ENCODE results near the gene IL12B. TPM values are rescaled to one million over a fixed set of nuclear protein-coding genes. Genes with fewer than 3 reads are reported as not detected.
"Not testable (repeated sequence)": the region's sequence is repeated elsewhere in the genome, so short reads cannot be mapped to it uniquely, and the experiment has no call there.

The IL12B gene
- total RNA-seq, 5 donors from 2014 or later (not counting 1 experiment from before 2014, with no cell fraction given) = not detected

DNA sequence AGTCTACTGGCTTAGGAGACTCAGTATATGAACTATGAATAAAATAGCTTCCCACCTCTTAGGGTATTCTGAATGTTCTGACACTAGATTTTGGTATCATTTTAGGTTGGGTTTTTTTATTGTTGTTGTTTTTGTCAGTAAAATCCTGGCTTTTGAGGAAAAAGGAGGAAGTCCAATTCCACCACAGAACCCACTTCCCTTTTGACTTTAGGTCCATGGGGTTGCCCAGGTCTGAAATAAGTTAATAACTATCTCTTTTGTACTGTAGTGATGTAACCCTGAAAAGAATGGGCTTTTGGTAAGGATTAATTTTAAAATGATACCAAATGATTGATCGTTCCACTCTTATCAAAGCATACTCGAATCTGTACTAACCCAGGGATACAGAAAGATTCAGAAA lies 29.1 kb upstream of the IL12B start:
- Mint-ChIP-seq H3K27ac (no peak overlapping the region), H3K4me3 (no peak overlapping the region), H3K36me3 (peaks cover 2% of the 10 kb centered on the region), H3K27me3 (peaks cover 0 to 6% of the 10 kb centered on the region in 2 donors), H3K9me3 (no peaks in the 10 kb centered on the region), H3K4me1 (peaks cover 0 to 8% (median 6%) of the 10 kb centered on the region in 3 donors)
- H3K36me3 ChIP-seq (ENCODE audit: control insufficient read depth in 2 of 2, extremely low read depth in 1 of 2, insufficient read depth in 1 of 2, low read length in 1 of 2) = no peaks in the 10 kb centered on the region
- WGBS (ENCODE audit: insufficient coverage) = no CpG with 5 or more reads among the region's 2 CpGs
- no peaks in the 10 kb centered on the region for H3K9me3 ChIP-seq
- H3K27me3 ChIP-seq (replicated peaks in 1 of 2; ENCODE audit: control insufficient read depth in 2 of 2, extremely low read depth in 1 of 2, insufficient read depth in 2 of 2, low read length in 1 of 2) = no peaks in the 10 kb centered on the region
- ATAC-seq (replicated peaks in 1 of 4) (no peak), DNase-seq (no peak)
- H3K4me1 ChIP-seq (ENCODE audit: control insufficient read depth in 1 of 2, extremely low read depth in 1 of 2, insufficient read depth in 2 of 2, low read length in 2 of 2) = no peaks in the 10 kb centered on the region
- POLR2A ChIA-PET = no interaction called here
- CTCF ChIA-PET = interaction anchor here in 1 of 2 donors (0.6 kb wide), 1 partner anchor 1607 kb away, joined by 4 read pairs; no protein-coding TSS in a partner anchor
- no peak overlapping the region for H3K4me3 ChIP-seq (ENCODE audit: control insufficient read depth in 1 of 2, extremely low read depth in 1 of 2, low read length in 1 of 2)
- no peak overlapping the region for H3K27ac ChIP-seq (ENCODE audit: low read length)

DNA sequence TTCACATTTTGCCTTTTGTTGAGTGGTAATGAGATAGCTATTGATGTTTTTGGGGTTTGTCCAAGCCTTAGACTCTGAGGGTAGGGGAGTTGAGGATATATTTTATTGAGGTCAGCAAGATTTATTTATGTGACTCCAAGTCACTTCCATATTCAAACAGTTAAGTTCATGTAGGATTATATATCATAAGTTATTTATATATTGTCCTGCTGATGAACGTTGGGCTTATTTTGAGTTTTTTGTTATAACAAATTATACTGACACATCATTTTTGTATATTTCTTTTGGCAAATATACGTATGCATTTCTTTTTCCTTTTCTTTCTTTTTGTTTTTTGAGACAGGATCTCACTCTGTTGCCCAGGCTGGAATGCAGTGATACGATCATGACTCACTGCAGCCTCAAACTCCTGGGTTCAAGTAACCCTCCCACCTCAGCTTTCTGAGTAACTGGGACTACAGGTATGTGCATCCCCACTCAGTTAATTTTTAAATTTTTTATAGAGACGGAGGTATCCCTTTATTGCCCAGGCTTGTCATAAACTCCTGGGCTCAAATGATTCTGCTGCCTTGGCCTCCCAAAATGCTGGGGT lies 23.5 kb upstream of the IL12B start:
- CTCF ChIA-PET = interaction anchor here in 1 of 2 donors (0.7 kb wide), 1 partner anchor 186 kb away, joined by 4 read pairs; no protein-coding TSS in a partner anchor
- POLR2A ChIA-PET = no interaction called here
- Mint-ChIP-seq H3K4me1 (peaks cover 0 to 6% (median 5%) of the 10 kb centered on the region in 3 donors), H3K36me3 (no peaks in the 10 kb centered on the region), H3K27me3 (peaks cover 1 to 8% of the 10 kb centered on the region in 2 donors), H3K27ac (no peak overlapping the region), H3K4me3 (no peak overlapping the region), H3K9me3 (peaks cover 0 to 3% (median 0%) of the 10 kb centered on the region in 3 donors)
- no peaks in the 10 kb centered on the region for H3K9me3 ChIP-seq
- no peak for DNase-seq
- H3K4me3 ChIP-seq (ENCODE audit: control insufficient read depth in 1 of 2, extremely low read depth in 1 of 2, low read length in 1 of 2) = no peak overlapping the region
- no peaks in the 10 kb centered on the region for H3K36me3 ChIP-seq (ENCODE audit: control insufficient read depth in 2 of 2, extremely low read depth in 1 of 2, insufficient read depth in 1 of 2, low read length in 1 of 2)
- H3K27me3 ChIP-seq (replicated peaks in 1 of 2; ENCODE audit: control insufficient read depth in 2 of 2, extremely low read depth in 1 of 2, insufficient read depth in 2 of 2, low read length in 1 of 2) = no peaks in the 10 kb centered on the region
- ATAC-seq (replicated peaks in 1 of 4) = no peak
- H3K27ac ChIP-seq (ENCODE audit: low read length) = no peak overlapping the region
- H3K4me1 ChIP-seq (ENCODE audit: control insufficient read depth in 1 of 2, extremely low read depth in 1 of 2, insufficient read depth in 2 of 2, low read length in 2 of 2) = no peaks in the 10 kb centered on the region
- no CpG with 5 or more reads among the region's 4 CpGs for WGBS (ENCODE audit: insufficient coverage)

DNA sequence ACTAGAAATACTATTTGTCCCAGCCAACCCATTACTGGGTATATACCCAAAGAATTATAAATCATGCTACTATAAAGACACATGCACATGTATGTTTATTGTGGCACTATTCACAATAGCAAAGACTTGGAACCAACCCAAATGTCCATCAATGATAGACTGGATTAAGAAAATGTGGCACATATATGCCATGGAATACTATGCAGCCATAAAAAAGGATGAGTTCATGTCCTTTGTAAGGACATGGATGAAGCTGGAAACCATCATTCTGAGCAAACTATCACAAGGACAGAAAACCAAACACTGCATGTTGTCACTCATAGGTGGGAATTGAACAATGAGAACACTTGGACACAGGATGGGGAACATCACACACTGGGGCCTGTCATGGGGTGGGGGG lies 20.4 kb upstream of the IL12B start:
- H3K4me3 Mint-ChIP-seq; H3K36me3 ChIP-seq (ENCODE audit: control insufficient read depth in 2 of 2, extremely low read depth in 1 of 2, insufficient read depth in 1 of 2, low read length in 1 of 2); H3K27ac Mint-ChIP-seq; H3K4me1 ChIP-seq (ENCODE audit: control insufficient read depth in 1 of 2, extremely low read depth in 1 of 2, insufficient read depth in 2 of 2, low read length in 2 of 2); H3K4me1 Mint-ChIP-seq; POLR2A ChIA-PET; DNase-seq; H3K9me3 Mint-ChIP-seq; H3K4me3 ChIP-seq (ENCODE audit: control insufficient read depth in 1 of 2, extremely low read depth in 1 of 2, low read length in 1 of 2); CTCF ChIA-PET; H3K9me3 ChIP-seq; H3K27me3 ChIP-seq (replicated peaks in 1 of 2; ENCODE audit: control insufficient read depth in 2 of 2, extremely low read depth in 1 of 2, insufficient read depth in 2 of 2, low read length in 1 of 2); H3K36me3 Mint-ChIP-seq; H3K27me3 Mint-ChIP-seq; ATAC-seq (replicated peaks in 1 of 4); H3K27ac ChIP-seq (ENCODE audit: low read length): not testable (repeated sequence)

DNA sequence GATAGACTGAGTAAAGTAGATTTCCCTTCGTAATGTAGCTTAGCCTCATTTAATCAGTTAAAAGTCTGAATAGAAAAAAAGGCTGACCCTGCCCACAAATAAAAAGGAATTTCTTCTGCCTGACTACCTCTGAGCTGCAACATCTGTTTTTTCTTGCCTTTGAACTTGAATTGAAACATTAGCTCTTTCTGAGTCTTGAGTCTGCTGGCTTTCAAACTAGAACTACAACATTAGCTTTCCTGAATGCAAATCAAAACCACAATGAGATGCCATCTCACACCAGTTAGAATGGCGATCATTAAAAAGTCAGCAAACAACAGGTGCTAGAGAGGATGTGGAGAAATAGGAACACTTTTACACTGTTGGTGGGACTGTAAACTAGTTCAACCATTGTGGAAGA lies 19.9 kb upstream of the IL12B start:
- H3K27ac Mint-ChIP-seq; H3K9me3 ChIP-seq; CTCF ChIA-PET; H3K36me3 Mint-ChIP-seq; H3K27me3 ChIP-seq (replicated peaks in 1 of 2; ENCODE audit: control insufficient read depth in 2 of 2, extremely low read depth in 1 of 2, insufficient read depth in 2 of 2, low read length in 1 of 2); H3K4me1 Mint-ChIP-seq; H3K27me3 Mint-ChIP-seq; H3K27ac ChIP-seq (ENCODE audit: low read length); H3K4me3 Mint-ChIP-seq; H3K9me3 Mint-ChIP-seq; POLR2A ChIA-PET; DNase-seq; ATAC-seq (replicated peaks in 1 of 4); H3K36me3 ChIP-seq (ENCODE audit: control insufficient read depth in 2 of 2, extremely low read depth in 1 of 2, insufficient read depth in 1 of 2, low read length in 1 of 2); H3K4me1 ChIP-seq (ENCODE audit: control insufficient read depth in 1 of 2, extremely low read depth in 1 of 2, insufficient read depth in 2 of 2, low read length in 2 of 2); H3K4me3 ChIP-seq (ENCODE audit: control insufficient read depth in 1 of 2, extremely low read depth in 1 of 2, low read length in 1 of 2): not testable (repeated sequence)
- WGBS (ENCODE audit: insufficient coverage) = no CpG with 5 or more reads among the region's 2 CpGs

DNA sequence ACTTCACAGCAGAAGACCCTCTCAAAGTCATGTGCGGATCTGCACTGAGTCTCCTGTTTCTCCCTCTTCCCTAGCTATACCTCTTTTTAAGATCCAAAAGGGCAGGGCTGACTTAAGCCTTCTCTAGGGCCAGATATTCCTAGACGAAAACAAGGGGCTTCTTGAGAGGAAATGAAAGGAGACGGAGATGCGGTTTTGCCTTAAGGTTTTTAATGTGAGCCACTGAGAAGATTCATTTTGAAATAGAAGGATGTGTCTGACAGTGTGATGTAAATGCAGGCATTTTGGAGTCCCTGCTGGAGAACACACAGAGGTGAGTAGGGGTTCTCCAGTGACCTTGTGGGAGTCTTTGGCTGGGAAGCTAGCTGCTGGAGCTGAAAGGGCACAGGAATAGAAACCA lies 15.6 kb upstream of the IL12B start:
- Histone ChIP-seq H3K4me3 (ENCODE audit: control insufficient read depth in 1 of 2, extremely low read depth in 1 of 2, low read length in 1 of 2) (no peak overlapping the region), H3K27ac (ENCODE audit: low read length) (no peak overlapping the region), H3K9me3 (no peaks in the 10 kb centered on the region), H3K4me1 (ENCODE audit: control insufficient read depth in 1 of 2, extremely low read depth in 1 of 2, insufficient read depth in 2 of 2, low read length in 2 of 2) (peaks cover 0 to 17% of the 10 kb centered on the region in 2 experiments), H3K36me3 (ENCODE audit: control insufficient read depth in 2 of 2, extremely low read depth in 1 of 2, insufficient read depth in 1 of 2, low read length in 1 of 2) (no peaks in the 10 kb centered on the region), H3K27me3 (replicated peaks in 1 of 2; ENCODE audit: control insufficient read depth in 2 of 2, extremely low read depth in 1 of 2, insufficient read depth in 2 of 2, low read length in 1 of 2) (peaks cover 0 to 2% of the 10 kb centered on the region in 2 experiments)
- Mint-ChIP-seq H3K9me3 (peaks cover 0 to 9% (median 6%) of the 10 kb centered on the region in 3 donors), H3K36me3 (no peaks in the 10 kb centered on the region), H3K27ac (no peak overlapping the region), H3K4me1 (peaks cover 24 to 34% (median 27%) of the 10 kb centered on the region in 3 donors), H3K27me3 (peaks cover 1 to 4% of the 10 kb centered on the region in 2 donors), H3K4me3 (no peak overlapping the region)
- WGBS (ENCODE audit: insufficient coverage) = 84% methylated on average over 3 of the region's 4 CpGs
- ATAC-seq (replicated peaks in 1 of 4) = no peak
- ChIA-PET CTCF (no interaction called here), POLR2A (no interaction called here)
- DNase-seq = no peak

DNA sequence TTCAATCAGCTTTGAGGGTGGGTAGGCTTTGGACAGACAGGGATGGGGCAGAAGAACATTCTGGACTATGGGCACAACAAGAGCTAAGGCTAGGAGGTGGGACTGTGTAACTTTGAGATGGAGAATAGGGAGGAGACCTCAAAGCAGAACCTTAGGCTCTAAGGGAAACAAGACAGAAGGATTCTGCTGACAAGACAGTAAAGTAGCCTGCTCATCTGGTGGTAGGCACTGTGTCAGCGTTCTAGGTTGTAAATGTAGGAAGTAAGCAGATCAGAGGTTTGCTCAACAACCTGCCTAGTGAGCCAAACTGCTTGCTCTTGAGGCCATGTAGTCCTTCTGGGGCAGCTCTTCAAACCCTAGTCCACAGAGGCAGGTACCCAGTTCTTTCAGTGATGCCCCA lies 15.0 kb upstream of the IL12B start:
- H3K9me3 ChIP-seq = no peaks in the 10 kb centered on the region
- 0% methylated on average over 1 of the region's 1 CpG for WGBS (ENCODE audit: insufficient coverage)
- H3K27ac ChIP-seq (ENCODE audit: low read length) = no peak overlapping the region
- no peak overlapping the region for H3K4me3 ChIP-seq (ENCODE audit: control insufficient read depth in 1 of 2, extremely low read depth in 1 of 2, low read length in 1 of 2)
- Mint-ChIP-seq H3K27me3 (peaks cover 1 to 4% of the 10 kb centered on the region in 2 donors), H3K4me1 (peaks cover 29 to 38% (median 32%) of the 10 kb centered on the region in 3 donors), H3K27ac (no peak overlapping the region), H3K9me3 (peaks cover 0 to 11% (median 9%) of the 10 kb centered on the region in 3 donors), H3K36me3 (no peaks in the 10 kb centered on the region), H3K4me3 (no peak overlapping the region)
- H3K4me1 ChIP-seq (ENCODE audit: control insufficient read depth in 1 of 2, extremely low read depth in 1 of 2, insufficient read depth in 2 of 2, low read length in 2 of 2) = peaks cover 0 to 21% of the 10 kb centered on the region in 2 experiments
- no peaks in the 10 kb centered on the region for H3K36me3 ChIP-seq (ENCODE audit: control insufficient read depth in 2 of 2, extremely low read depth in 1 of 2, insufficient read depth in 1 of 2, low read length in 1 of 2)
- ATAC-seq (replicated peaks in 1 of 4) (no peak), DNase-seq (no peak)
- peaks cover 0 to 2% of the 10 kb centered on the region in 2 experiments for H3K27me3 ChIP-seq (replicated peaks in 1 of 2; ENCODE audit: control insufficient read depth in 2 of 2, extremely low read depth in 1 of 2, insufficient read depth in 2 of 2, low read length in 1 of 2)
- ChIA-PET CTCF (no interaction called here), POLR2A (no interaction called here)

Measured in T-cell (primary cell).